Ovary (tissue), 3 donors: ENCODE measurements around the gene SLCO3A1.

Experiments
- CTCF ChIP-seq, 3 donors: fragments of 450-650 bp in 2 of 3; fragments of 200-600 bp in 1 of 3; IDR thresholded peaks; one replicate each; pipeline versions ENCODE4 v1.5.1 to v1.8.0; 2016 to 2022; ENCODE audit warnings: antibody characterized with exemption in 3 of 3, mild to moderate bottlenecking in 1 of 3
- EP300 ChIP-seq: sonication (generic); formaldehyde crosslinking; IDR thresholded peaks from one replicate; pipeline ENCODE4 v1.6.1; 2017; ENCODE audit warnings: antibody characterized with exemption
- donor health status: DM: no; HTN: no; CAD: no.

DNA sequence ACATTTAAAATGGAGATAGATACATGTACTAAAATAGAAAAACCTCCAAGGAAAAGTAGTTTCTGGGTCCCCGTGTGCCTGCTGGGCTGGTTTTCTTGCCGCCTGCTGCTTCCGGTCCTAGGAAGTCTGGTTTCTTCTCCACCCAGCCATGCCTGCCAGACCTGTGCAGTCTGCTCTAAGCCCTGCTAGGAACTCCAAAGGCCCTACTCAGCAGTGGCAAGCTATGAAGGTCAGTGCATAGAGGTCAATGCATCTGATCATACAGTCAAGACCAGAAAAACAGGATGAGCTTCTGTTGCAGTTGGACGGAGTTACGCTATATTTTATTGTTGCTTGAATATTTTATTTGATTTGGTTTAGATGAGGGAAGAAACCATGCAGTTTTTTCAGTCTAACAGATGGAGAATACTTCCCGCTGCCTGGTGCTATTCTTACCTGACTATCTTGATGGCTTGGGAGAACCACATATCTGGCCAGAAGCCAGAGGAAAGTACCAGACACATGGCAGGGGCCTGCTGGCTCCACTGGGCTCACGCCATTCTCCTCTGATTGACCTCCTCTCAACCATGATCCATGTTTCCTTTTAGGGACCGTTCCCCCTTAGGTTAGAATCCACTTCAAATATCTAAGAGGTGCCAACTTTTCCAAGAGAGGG, 313.4 kb downstream of the SLCO3A1 start:
- TF ChIP-seq CTCF (IDR thresholded peaks at IDR 0.05) (no peak), EP300 (no peak)
